ENCODE measurements around the gene ENTR1.

- TF ChIP-seq, protein P1, sequence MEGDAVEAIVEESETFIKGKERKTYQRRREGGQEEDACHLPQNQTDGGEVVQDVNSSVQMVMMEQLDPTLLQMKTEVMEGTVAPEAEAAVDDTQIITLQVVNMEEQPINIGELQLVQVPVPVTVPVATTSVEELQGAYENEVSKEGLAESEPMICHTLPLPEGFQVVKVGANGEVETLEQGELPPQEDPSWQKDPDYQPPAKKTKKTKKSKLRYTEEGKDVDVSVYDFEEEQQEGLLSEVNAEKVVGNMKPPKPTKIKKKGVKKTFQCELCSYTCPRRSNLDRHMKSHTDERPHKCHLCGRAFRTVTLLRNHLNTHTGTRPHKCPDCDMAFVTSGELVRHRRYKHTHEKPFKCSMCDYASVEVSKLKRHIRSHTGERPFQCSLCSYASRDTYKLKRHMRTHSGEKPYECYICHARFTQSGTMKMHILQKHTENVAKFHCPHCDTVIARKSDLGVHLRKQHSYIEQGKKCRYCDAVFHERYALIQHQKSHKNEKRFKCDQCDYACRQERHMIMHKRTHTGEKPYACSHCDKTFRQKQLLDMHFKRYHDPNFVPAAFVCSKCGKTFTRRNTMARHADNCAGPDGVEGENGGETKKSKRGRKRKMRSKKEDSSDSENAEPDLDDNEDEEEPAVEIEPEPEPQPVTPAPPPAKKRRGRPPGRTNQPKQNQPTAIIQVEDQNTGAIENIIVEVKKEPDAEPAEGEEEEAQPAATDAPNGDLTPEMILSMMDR (conservative IDR thresholded peaks at IDR 0.05; ENCODE audit: low read depth, low read length): no peak
- TF ChIP-seq BHLHE40 (IDR thresholded peaks at IDR 0.05; ENCODE audit: low read depth, low read length) (no peak), USF2 (IDR thresholded peaks at IDR 0.05; ENCODE audit: low read depth, low read length) (no peak), MXI1 (IDR thresholded peaks at IDR 0.05; ENCODE audit: borderline replicate concordance, low read depth, low read length) (no peak)
Observed at GRCh38 chr9:136451221-136451877, 40.9 kb upstream of the ENTR1 start.

All from IMR-90 (cell line).